Stimulated activated CD8-positive, alpha-beta memory T cell treated with anti-CD3 and anti-CD28 coated beads, Interleukin-4, amount 100 ng/mL, for 24 hours (primary cell): ENCODE measurements around the gene WDR33.

Experiments
- DNase-seq: peaks from one replicate; pipeline ENCODE4 v3.0.0-alpha.2; 2020; ENCODE audit warnings: low read depth

Gene WDR33

GRCh38 chr2:127672341-127673224 is 138.4 kb downstream of the WDR33 start:
- no peak for DNase-seq

- DNase-seq: no peak
Observed at GRCh38 chr2:127671557-127672302, 139.2 kb downstream of the WDR33 start.

GRCh38 chr2:127670957-127671290 is 140.0 kb downstream of the WDR33 start:
- DNase-seq: no peak

- DNase-seq: no peak
Observed at GRCh38 chr2:127670055-127670956, 140.7 kb downstream of the WDR33 start.

- DNase-seq: no peak
Observed at GRCh38 chr2:127669056-127669455, 141.9 kb downstream of the WDR33 start.

- DNase-seq: no peak
Observed at GRCh38 chr2:127665267-127665893, 145.6 kb downstream of the WDR33 start.

- DNase-seq: no peak
Observed at GRCh38 chr2:127664895-127665225, 146.1 kb downstream of the WDR33 start.

- DNase-seq: no peak
Observed at GRCh38 chr2:127664065-127664894, 146.7 kb downstream of the WDR33 start.

- DNase-seq: no peak
Observed at GRCh38 chr2:127663566-127664064, 147.4 kb downstream of the WDR33 start.

- DNase-seq: no peak
Observed at GRCh38 chr2:127662937-127663565, 147.9 kb downstream of the WDR33 start.

GRCh38 chr2:127661949-127662510 is 148.9 kb downstream of the WDR33 start:
- no peak for DNase-seq

- DNase-seq: no peak
Observed at GRCh38 chr2:127661072-127661649, 149.8 kb downstream of the WDR33 start.

GRCh38 chr2:127660291-127660578 is 150.7 kb downstream of the WDR33 start:
- DNase-seq: no peak

GRCh38 chr2:127659408-127660290 is 151.3 kb downstream of the WDR33 start:
- no peak for DNase-seq

GRCh38 chr2:127658641-127659407 is 152.1 kb downstream of the WDR33 start:
- DNase-seq: no peak

- DNase-seq: no peak
Observed at GRCh38 chr2:127658146-127658545, 152.8 kb downstream of the WDR33 start.

- no peak for DNase-seq
Observed at GRCh38 chr2:127657232-127657595, 153.8 kb downstream of the WDR33 start.

- no peak for DNase-seq
Observed at GRCh38 chr2:127656569-127657231, 154.3 kb downstream of the WDR33 start.
